Mammary epithelial cell (primary cell): ENCODE measurements around the gene RAPGEF4.

Source experiments
- EZH2 ChIP-seq: IDR thresholded peaks from 2 replicates; pipeline ENCODE4 v1.6.1; 2012; ENCODE audit warnings: low read length, inconsistent platforms, borderline replicate concordance
- TF ChIP-seq, protein P1 (sequence below), 2 donors: IDR thresholded peaks in 1 of 2; conservative IDR thresholded peaks in 1 of 2; 2 replicates each; pipeline ENCODE4 v1.5.1; 2011 to 2012; ENCODE audit warnings: inconsistent platforms in 2 of 2, low read length in 2 of 2, mild to moderate bottlenecking in 2 of 2, control low read depth in 1 of 2, low read depth in 1 of 2; ENCODE audit not compliant: insufficient read depth in 1 of 2; ENCODE audit errors: extremely low read depth in 1 of 2

DNA sequence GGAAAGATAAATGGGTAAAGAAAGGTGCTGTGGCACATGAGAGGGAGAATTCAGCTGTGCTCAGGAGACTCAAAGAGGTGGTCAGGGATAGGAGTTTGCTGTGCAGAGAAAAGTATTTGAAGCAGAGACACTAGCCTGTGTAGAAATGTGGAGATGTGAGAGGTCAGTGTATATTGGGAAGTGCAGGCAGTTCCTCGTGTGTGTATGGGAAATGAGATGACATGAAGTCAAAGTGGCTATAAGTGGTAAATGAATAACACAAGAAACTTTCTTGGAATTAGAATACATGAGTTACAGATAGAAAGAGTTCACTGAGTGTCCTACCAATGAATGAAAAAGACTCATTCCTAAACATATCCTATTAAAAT, 351.6 kb downstream of the RAPGEF4 start:
- TF ChIP-seq, protein P1, sequence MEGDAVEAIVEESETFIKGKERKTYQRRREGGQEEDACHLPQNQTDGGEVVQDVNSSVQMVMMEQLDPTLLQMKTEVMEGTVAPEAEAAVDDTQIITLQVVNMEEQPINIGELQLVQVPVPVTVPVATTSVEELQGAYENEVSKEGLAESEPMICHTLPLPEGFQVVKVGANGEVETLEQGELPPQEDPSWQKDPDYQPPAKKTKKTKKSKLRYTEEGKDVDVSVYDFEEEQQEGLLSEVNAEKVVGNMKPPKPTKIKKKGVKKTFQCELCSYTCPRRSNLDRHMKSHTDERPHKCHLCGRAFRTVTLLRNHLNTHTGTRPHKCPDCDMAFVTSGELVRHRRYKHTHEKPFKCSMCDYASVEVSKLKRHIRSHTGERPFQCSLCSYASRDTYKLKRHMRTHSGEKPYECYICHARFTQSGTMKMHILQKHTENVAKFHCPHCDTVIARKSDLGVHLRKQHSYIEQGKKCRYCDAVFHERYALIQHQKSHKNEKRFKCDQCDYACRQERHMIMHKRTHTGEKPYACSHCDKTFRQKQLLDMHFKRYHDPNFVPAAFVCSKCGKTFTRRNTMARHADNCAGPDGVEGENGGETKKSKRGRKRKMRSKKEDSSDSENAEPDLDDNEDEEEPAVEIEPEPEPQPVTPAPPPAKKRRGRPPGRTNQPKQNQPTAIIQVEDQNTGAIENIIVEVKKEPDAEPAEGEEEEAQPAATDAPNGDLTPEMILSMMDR (conservative IDR thresholded peaks at IDR 0.05 in 1 of 2, IDR thresholded peaks at IDR 0.05 in 1 of 2; ENCODE audit: extremely low read depth in 1 of 2, insufficient read depth in 1 of 2, low read depth in 1 of 2, low read length in 2 of 2), result no peak
- TF ChIP-seq EZH2, result no peak
